OCI-LY7 (cell line): Measurements from ENCODE around the gene SHROOM3. TPM values are rescaled to one million over a fixed set of nuclear protein-coding genes. Genes with fewer than 3 reads are reported as not detected.

ENCODE experiments used
- BruUV-seq: library from RNA; stranded (reverse); fragments of 400-500 nt; replicated peaks from 2 replicates; lab custom pipeline; 2021; lab: Mats Ljungman, UMichigan
- CTCF ChIA-PET: fragments of 300-600 bp; sonication (Branson Sonifier 250); formaldehyde crosslinking; loops from one replicate; lab custom pipeline; 2022; ENCODE audit warnings: antibody characterized with exemption; ENCODE audit not compliant: unreplicated experiment; lab: Charles Lee
- POLR2A ChIA-PET: fragments of 300-600 bp; sonication (Branson Sonifier 250); formaldehyde crosslinking; loops from one replicate; lab custom pipeline; 2022; ENCODE audit warnings: antibody characterized with exemption; lab: Charles Lee
- DNase-seq: peaks from one replicate; pipeline ENCODE4 v3.0.0-alpha.2; 2015; ENCODE audit warnings: low spot score
- H2AFZ ChIP-seq: fragments of 200-600 bp; sonication (generic), shearing (Covaris generic); 2 replicates; pipeline ENCODE4 v1.6.1; 2014; ENCODE audit warnings: mild to moderate bottlenecking, antibody characterized with exemption, low read length, moderate library complexity
- H3K27ac ChIP-seq: fragments of 200-600 bp; sonication (generic); 2 replicates; pipeline ENCODE4 v1.5.1; 2014; ENCODE audit warnings: mixed run types, low read depth, mild to moderate bottlenecking, moderate library complexity, low read length, inconsistent platforms; ENCODE audit not compliant: poor library complexity, severe bottlenecking
- H3K36me3 ChIP-seq: fragments of 200-600 bp; sonication (generic); 2 replicates; pipeline ENCODE4 v1.6.1; 2014; ENCODE audit warnings: mild to moderate bottlenecking, antibody characterized with exemption, low read length, moderate library complexity, mixed read lengths; ENCODE audit not compliant: insufficient read depth
- H3K4me1 ChIP-seq: fragments of 200-600 bp; sonication (generic); 2 replicates; pipeline ENCODE4 v1.5.1; 2014; ENCODE audit warnings: mild to moderate bottlenecking, low read length; ENCODE audit not compliant: insufficient read depth, poor library complexity, severe bottlenecking
- H3K4me2 ChIP-seq: fragments of 200-600 bp; sonication (generic); 2 replicates; pipeline ENCODE4 v1.6.1; 2014; ENCODE audit warnings: mild to moderate bottlenecking, low read length
- H3K4me3 ChIP-seq: fragments of 200-600 bp; sonication (generic); 2 replicates; pipeline ENCODE4 v1.5.1; 2014; ENCODE audit warnings: mild to moderate bottlenecking, low read depth, low read length; ENCODE audit not compliant: poor library complexity, severe bottlenecking
- H3K79me2 ChIP-seq: fragments of 200-600 bp; sonication (generic); 2 replicates; pipeline ENCODE4 v1.6.1; 2016; ENCODE audit warnings: low read depth, mild to moderate bottlenecking, low read length, moderate library complexity, mixed read lengths; ENCODE audit not compliant: insufficient read depth
- H3K9me2 ChIP-seq: fragments of 200-600 bp; sonication (generic); 2 replicates; pipeline ENCODE4 v1.6.1; 2016; ENCODE audit warnings: mild to moderate bottlenecking, low read length, mixed read lengths; ENCODE audit not compliant: insufficient read depth
- H3K9me3 ChIP-seq: fragments of 200-600 bp; sonication (generic); 2 replicates; pipeline ENCODE4 v1.6.1; 2014; ENCODE audit warnings: mild to moderate bottlenecking, mixed run types, low read length, mixed read lengths
- H4K20me1 ChIP-seq: fragments of 200-600 bp; sonication (generic); 2 replicates; pipeline ENCODE4 v1.6.1; 2014; ENCODE audit warnings: mild to moderate bottlenecking, antibody characterized with exemption, low read length, moderate library complexity, mixed read lengths; ENCODE audit not compliant: insufficient read depth
- EZH2phosphoT487 ChIP-seq: fragments of 200-600 bp; sonication (generic); IDR thresholded peaks from 2 replicates; pipeline ENCODE4 v1.6.1; 2018; ENCODE audit warnings: low read depth, borderline replicate concordance, mild to moderate bottlenecking, mixed run types, antibody characterized with exemption, low read length, moderate library complexity, mixed read lengths
- intact Hi-C: fragments of 100-400 bp; cut with micrococcal nuclease; formaldehyde crosslinking; loops from one replicate; pipeline ENCODE4 v1.10.0; 2022; ENCODE audit not compliant: unreplicated experiment
- total RNA-seq, 2 experiments: library from RNA; depleted of rRNA in 1 of 2; stranded (reverse); fragments of >200 nt in 1 of 2; shearing (Covaris generic) in 1 of 2; gene quantifications; 2 replicates each; pipeline ENCODE4 v1.2.3, GENCODE V29; 2014 to 2022
- TF ChIP-seq, protein P1 (sequence below): fragments of 200-600 bp; sonication (generic); conservative IDR thresholded peaks from 2 replicates; pipeline ENCODE4 v1.5.1; 2014; ENCODE audit warnings: mild to moderate bottlenecking, antibody characterized with exemption, low read length, moderate library complexity, mixed read lengths

SHROOM3 gene
- total RNA-seq, 2 experiments from 2014 or later: not detected

DNA sequence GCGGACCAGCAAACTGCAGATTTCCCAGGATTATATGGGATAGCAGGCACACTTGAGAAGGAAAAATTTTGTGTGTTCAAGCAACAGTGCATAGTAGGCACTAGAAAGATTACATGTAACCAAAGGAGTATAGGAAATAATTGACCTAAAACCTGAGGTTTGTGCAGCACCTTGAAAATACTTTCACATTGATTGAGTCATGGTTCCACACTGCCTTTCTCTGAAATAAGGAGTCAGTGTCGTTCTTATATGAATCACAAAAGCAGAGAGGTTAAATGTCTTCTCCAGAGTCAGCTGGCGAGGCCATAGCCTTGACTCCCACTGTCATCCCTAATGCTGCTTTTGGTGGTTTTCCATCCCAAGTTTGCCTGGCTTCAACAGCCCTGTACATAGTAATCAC is 324.0 kb downstream of the SHROOM3 start:
- CTCF ChIA-PET: no interaction called here
- Histone ChIP-seq H3K4me3 (no peak overlapping the region), H3K9me3 (no peaks in the 10 kb centered on the region), H4K20me1 (no peaks in the 10 kb centered on the region), H3K79me2 (no peaks in the 10 kb centered on the region), H3K27ac (no peak overlapping the region), H3K4me1 (no peaks in the 10 kb centered on the region), H3K9me2 (no peaks in the 10 kb centered on the region), H2AFZ (no peak overlapping the region), H3K4me2 (no peak overlapping the region), H3K36me3 (no peaks in the 10 kb centered on the region)
- intact Hi-C loops: loop anchor here (5.0 kb wide), 1 partner anchor 247 kb away; no protein-coding TSS in a partner anchor
- TF ChIP-seq EZH2phosphoT487: no peak
- TF ChIP-seq, protein P1, sequence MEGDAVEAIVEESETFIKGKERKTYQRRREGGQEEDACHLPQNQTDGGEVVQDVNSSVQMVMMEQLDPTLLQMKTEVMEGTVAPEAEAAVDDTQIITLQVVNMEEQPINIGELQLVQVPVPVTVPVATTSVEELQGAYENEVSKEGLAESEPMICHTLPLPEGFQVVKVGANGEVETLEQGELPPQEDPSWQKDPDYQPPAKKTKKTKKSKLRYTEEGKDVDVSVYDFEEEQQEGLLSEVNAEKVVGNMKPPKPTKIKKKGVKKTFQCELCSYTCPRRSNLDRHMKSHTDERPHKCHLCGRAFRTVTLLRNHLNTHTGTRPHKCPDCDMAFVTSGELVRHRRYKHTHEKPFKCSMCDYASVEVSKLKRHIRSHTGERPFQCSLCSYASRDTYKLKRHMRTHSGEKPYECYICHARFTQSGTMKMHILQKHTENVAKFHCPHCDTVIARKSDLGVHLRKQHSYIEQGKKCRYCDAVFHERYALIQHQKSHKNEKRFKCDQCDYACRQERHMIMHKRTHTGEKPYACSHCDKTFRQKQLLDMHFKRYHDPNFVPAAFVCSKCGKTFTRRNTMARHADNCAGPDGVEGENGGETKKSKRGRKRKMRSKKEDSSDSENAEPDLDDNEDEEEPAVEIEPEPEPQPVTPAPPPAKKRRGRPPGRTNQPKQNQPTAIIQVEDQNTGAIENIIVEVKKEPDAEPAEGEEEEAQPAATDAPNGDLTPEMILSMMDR: no peak
- no peak for DNase-seq
- no TSS peak for BruUV-seq
- POLR2A ChIA-PET: no interaction called here

DNA sequence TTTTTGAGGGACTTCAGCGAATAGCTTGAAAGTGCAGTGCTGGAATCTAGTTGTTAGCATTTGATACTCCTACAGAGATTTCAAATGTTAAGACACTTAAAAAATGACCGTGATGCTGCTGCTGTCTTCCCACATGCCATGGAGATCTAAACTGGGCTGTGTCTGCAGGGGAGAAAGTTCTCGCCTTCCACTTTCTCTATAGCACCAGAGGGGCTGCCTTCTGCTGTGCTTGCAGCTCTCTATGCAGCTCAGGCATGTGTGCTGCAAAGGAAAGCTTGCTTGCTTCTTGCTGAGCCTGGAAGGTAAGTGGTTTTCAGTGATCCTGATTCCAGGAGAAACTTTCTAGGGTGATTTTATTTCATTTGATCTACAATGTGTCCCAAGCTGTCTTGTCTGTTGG is 325.2 kb downstream of the SHROOM3 start:
- Histone ChIP-seq H3K36me3 (no peaks in the 10 kb centered on the region), H2AFZ (no peak overlapping the region), H3K4me1 (no peaks in the 10 kb centered on the region), H3K9me3 (no peaks in the 10 kb centered on the region), H3K79me2 (no peaks in the 10 kb centered on the region), H3K4me2 (no peak overlapping the region), H4K20me1 (no peaks in the 10 kb centered on the region), H3K4me3 (no peak overlapping the region), H3K9me2 (no peaks in the 10 kb centered on the region), H3K27ac (no peak overlapping the region)
- CTCF ChIA-PET: no interaction called here
- POLR2A ChIA-PET: no interaction called here
- DNase-seq: no peak
- intact Hi-C loops: no loop called here
- no TSS peak for BruUV-seq
- TF ChIP-seq, protein P1: no peak
- no peak for TF ChIP-seq EZH2phosphoT487

DNA sequence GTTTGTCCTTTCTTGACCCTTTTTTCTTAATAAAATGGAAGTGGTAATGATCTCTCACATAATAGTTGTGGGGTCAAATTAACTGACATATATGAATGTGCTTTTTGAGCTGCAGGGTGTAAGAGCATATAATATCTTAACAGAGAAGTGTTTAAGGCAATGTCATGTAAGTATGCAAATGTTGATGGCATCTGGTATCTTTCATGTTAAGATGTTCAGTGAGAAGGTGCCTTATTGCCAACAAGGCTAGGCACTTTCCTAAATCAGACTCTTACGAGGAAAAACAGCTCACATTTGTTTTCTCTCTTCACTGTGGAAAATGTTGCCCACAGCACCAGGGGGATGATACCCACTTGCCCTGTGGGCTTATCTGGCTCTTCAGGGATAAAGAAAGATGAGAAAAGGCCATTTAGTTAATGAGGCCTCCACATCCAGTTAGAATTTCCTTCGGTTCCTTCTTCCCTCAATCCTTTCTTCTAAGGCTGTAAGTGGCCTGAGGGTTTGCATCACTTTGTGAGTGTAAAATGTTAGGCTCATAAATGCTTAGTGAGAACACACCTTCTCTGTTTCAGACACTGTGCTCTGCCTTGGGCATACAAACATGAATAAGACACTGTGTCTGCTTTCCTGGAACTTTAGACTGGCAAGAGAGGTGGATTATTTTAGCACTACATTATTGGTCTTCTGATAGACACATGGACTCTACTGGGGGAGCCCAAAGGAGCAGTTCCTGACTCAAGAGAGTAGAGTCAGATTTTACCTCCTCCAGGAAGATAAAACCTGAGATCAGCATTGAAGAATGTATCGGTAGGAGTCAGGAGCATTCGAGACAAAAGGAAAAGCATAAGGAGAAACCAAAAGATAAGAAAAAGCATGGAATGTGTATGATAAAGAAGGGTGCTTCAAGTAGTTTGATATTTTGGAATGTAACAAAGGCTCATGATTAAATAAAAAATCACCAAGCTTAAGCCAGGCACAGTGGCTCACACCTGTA is 327.4 kb downstream of the SHROOM3 start:
- Histone ChIP-seq H3K9me3 (no peaks in the 10 kb centered on the region), H3K4me1 (no peaks in the 10 kb centered on the region), H3K27ac (no peak overlapping the region), H3K79me2 (no peaks in the 10 kb centered on the region), H2AFZ (no peak overlapping the region), H3K9me2 (no peaks in the 10 kb centered on the region), H4K20me1 (no peaks in the 10 kb centered on the region), H3K4me3 (no peak overlapping the region), H3K4me2 (no peak overlapping the region), H3K36me3 (no peaks in the 10 kb centered on the region)
- ChIA-PET CTCF (no interaction called here), POLR2A (interaction anchor here (1.4 kb wide), 1 partner anchor 21 kb away, joined by 3 read pairs; no protein-coding TSS in a partner anchor)
- BruUV-seq: no TSS peak
- no peak for DNase-seq
- no peak for TF ChIP-seq EZH2phosphoT487
- TF ChIP-seq, protein P1: no peak
- intact Hi-C loops: no loop called here
